Endodermal cell (in vitro differentiated cells): ENCODE results near the gene FGF14. TPM values are rescaled to one million over a fixed set of nuclear protein-coding genes. Genes with fewer than 3 reads are reported as not detected.

Experiments
- DNase-seq: peaks from one replicate; pipeline ENCODE4 v3.0.0-alpha.2; 2017
- H3K27ac ChIP-seq: 2 replicates; pipeline ENCODE4 v1.5.1; 2013; ENCODE audit warnings: mild to moderate bottlenecking, low read depth, low read length, moderate library complexity
- H3K27me3 ChIP-seq: 2 replicates; pipeline ENCODE4 v1.6.1; 2013; ENCODE audit warnings: mild to moderate bottlenecking, low read length, moderate library complexity; ENCODE audit not compliant: insufficient read depth, control insufficient read depth, poor library complexity, severe bottlenecking
- H3K36me3 ChIP-seq: 2 replicates; pipeline ENCODE4 v1.7.0; 2013; ENCODE audit warnings: mild to moderate bottlenecking, low read length, moderate library complexity; ENCODE audit not compliant: control insufficient read depth, insufficient read depth
- H3K4me1 ChIP-seq: one replicate; pipeline ENCODE4 v1.7.0; 2013; ENCODE audit warnings: low read length; ENCODE audit not compliant: control insufficient read depth, insufficient read depth
- H3K4me3 ChIP-seq: 2 replicates; pipeline ENCODE4 v1.5.1; 2013; ENCODE audit warnings: mild to moderate bottlenecking, low read length, moderate library complexity
- H3K9ac ChIP-seq: 2 replicates; pipeline ENCODE4 v1.6.1; 2013; ENCODE audit warnings: mild to moderate bottlenecking, low read length, moderate library complexity; ENCODE audit not compliant: poor library complexity, severe bottlenecking; ENCODE audit errors: extremely low read depth
- H3K9me3 ChIP-seq: 2 replicates; pipeline ENCODE4 v1.6.1; 2013; ENCODE audit warnings: mild to moderate bottlenecking, low read length, moderate library complexity; ENCODE audit not compliant: control insufficient read depth
- H3K27ac Mint-ChIP-seq: 2 replicates; pipeline ENCODE4 v1.8.0; 2020; ENCODE audit warnings: mixed read lengths
- H3K27me3 Mint-ChIP-seq: 2 replicates; pipeline ENCODE4 v1.8.0; 2021; ENCODE audit warnings: mild to moderate bottlenecking, mixed read lengths; ENCODE audit not compliant: insufficient read depth
- H3K36me3 Mint-ChIP-seq: 2 replicates; pipeline ENCODE4 v1.8.0; 2020; ENCODE audit warnings: low read depth, mixed read lengths
- H3K4me1 Mint-ChIP-seq: 2 replicates; pipeline ENCODE4 v1.8.0; 2020; ENCODE audit warnings: mixed read lengths
- H3K4me3 Mint-ChIP-seq: 2 replicates; pipeline ENCODE4 v1.8.0; 2020; ENCODE audit warnings: mild to moderate bottlenecking, moderate library complexity, mixed read lengths
- H3K9me3 Mint-ChIP-seq: 2 replicates; pipeline ENCODE4 v1.8.0; 2020; ENCODE audit warnings: mild to moderate bottlenecking, mixed read lengths
- WGBS, 2 experiments: methylation state at CpG; one replicate each; pipeline versions ENCODE4 v1.1.5 to v1.1.7; 2013; ENCODE audit warnings: missing lambda C conversion rate in 2 of 2, mixed read lengths in 1 of 2; ENCODE audit not compliant: insufficient coverage in 1 of 2, insufficient read length in 1 of 2; 5-methylcytosine and 5-hydroxymethylcytosine counted together
- total RNA-seq, 2 donors: library from RNA; stranded (reverse); fragmentation: NEBNext Ultra II Directional in 1 of 2; extraction: Animal tissue kit (Norgen Biotek cat#: 25700) in 1 of 2; gene quantifications; 2 replicates in 1 of 2; 3 replicates in 1 of 2; pipeline ENCODE4 v1.2.1, GENCODE V29; 2021
- TF ChIP-seq, protein P1 (sequence below): fragments of 200-600 bp; sonication (generic); conservative IDR thresholded peaks from 2 replicates; pipeline ENCODE4 v1.5.0; 2021; ENCODE audit warnings: antibody characterized with exemption, mild to moderate bottlenecking

FGF14 gene
- total RNA-seq, 2 donors from 2014 or later = 0.15 to 0.26 TPM

DNA sequence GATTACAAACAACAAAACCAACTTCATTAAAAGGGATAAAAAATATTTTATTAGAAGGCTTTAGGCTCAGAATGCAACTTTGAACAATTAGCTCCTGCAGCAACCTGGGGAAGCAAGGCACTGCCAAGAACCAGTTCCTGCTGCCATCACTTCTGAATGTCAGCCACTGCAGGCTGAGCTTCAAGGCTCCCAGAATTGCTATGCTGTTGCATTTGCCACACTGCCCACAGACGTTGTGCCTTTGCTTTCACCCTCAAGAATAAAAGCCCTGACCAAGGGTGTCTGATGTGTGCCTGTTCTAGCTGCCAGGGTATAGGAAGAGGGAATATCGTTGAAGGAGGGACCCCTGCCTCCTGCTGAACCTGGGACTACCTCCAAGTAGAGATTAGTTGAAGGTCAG is 711.0 kb downstream of the FGF14 start:
- WGBS, 2 experiments = 83 to 92% methylated on average over 1 to 2 of the region's 2 CpGs
- no peaks in the 10 kb centered on the region for H3K9me3 ChIP-seq
- Mint-ChIP-seq H3K27me3 (no peaks in the 10 kb centered on the region), H3K9me3 (no peaks in the 10 kb centered on the region), H3K4me1 (peaks cover 8% of the 10 kb centered on the region), H3K27ac (no peak overlapping the region), H3K36me3 (no peaks in the 10 kb centered on the region), H3K4me3 (no peak overlapping the region)
- no peak for DNase-seq
- H3K4me3 ChIP-seq = no peak overlapping the region
- no peak overlapping the region for H3K27ac ChIP-seq
- TF ChIP-seq, protein P1, sequence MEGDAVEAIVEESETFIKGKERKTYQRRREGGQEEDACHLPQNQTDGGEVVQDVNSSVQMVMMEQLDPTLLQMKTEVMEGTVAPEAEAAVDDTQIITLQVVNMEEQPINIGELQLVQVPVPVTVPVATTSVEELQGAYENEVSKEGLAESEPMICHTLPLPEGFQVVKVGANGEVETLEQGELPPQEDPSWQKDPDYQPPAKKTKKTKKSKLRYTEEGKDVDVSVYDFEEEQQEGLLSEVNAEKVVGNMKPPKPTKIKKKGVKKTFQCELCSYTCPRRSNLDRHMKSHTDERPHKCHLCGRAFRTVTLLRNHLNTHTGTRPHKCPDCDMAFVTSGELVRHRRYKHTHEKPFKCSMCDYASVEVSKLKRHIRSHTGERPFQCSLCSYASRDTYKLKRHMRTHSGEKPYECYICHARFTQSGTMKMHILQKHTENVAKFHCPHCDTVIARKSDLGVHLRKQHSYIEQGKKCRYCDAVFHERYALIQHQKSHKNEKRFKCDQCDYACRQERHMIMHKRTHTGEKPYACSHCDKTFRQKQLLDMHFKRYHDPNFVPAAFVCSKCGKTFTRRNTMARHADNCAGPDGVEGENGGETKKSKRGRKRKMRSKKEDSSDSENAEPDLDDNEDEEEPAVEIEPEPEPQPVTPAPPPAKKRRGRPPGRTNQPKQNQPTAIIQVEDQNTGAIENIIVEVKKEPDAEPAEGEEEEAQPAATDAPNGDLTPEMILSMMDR = no peak
- H3K4me1 ChIP-seq = peaks cover 8% of the 10 kb centered on the region
- H3K36me3 ChIP-seq = no peaks in the 10 kb centered on the region
- peaks cover 5% of the 10 kb centered on the region for H3K27me3 ChIP-seq
- H3K9ac ChIP-seq = no peak overlapping the region

DNA sequence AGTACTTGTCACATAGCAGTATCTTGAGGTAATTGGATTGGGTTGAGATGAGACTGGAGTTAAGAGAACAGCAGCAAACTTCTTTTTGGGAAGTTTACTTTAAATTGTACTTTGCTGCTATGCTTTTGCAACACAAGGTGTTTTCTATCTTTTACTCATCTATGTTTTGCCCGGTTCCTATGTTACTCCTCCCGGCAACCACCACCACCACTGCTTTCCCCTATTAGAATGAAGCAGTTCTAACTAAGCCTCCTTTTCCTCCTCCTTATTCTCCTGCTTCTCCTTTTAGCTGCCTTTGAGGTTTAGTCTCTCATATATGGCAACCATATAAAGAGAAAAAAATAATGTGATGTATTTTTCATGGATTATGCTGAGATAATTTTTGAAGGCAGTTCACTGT is 715.8 kb downstream of the FGF14 start:
- no peak overlapping the region for H3K27ac Mint-ChIP-seq
- Histone ChIP-seq H3K4me1 (peaks cover 8% of the 10 kb centered on the region), H3K9ac (no peak overlapping the region), H3K27ac (no peak overlapping the region), H3K9me3 (no peaks in the 10 kb centered on the region), H3K4me3 (no peak overlapping the region), H3K27me3 (no peaks in the 10 kb centered on the region), H3K36me3 (no peaks in the 10 kb centered on the region)
- DNase-seq = no peak
- H3K36me3 Mint-ChIP-seq = no peaks in the 10 kb centered on the region
- TF ChIP-seq, protein P1 = no peak
- H3K4me3 Mint-ChIP-seq = no peak overlapping the region
- H3K4me1 Mint-ChIP-seq = peaks cover 8% of the 10 kb centered on the region
- 92 to 100% methylated on average over 2 of the region's 2 CpGs for WGBS, 2 experiments
- H3K9me3 Mint-ChIP-seq = no peaks in the 10 kb centered on the region
- H3K27me3 Mint-ChIP-seq = no peaks in the 10 kb centered on the region

DNA sequence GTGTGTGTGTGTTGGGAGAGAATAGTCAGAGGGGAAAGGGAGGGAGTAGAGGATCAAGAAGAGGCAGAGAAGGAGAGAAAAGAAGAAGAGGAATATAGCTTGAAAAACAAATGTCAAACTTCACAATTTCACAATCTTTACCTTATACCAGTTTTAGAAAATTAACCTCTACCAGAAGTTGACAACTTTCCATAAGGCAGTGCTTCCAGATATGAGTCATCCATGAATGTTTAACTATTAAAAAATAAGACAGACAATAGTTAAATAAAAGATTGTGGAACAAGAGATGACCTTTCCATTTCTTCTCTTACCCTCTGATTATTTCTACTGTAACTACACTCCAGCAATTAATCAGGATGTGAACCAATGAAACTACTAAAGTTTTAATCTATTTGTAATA is 720.0 kb downstream of the FGF14 start:
- Histone ChIP-seq H3K4me1 (peaks cover 4% of the 10 kb centered on the region), H3K27ac (no peak overlapping the region), H3K27me3 (no peaks in the 10 kb centered on the region), H3K4me3 (no peak overlapping the region), H3K9ac (no peak overlapping the region), H3K9me3 (no peaks in the 10 kb centered on the region), H3K36me3 (no peaks in the 10 kb centered on the region)
- no peaks in the 10 kb centered on the region for H3K27me3 Mint-ChIP-seq
- H3K9me3 Mint-ChIP-seq = no peaks in the 10 kb centered on the region
- H3K36me3 Mint-ChIP-seq = no peaks in the 10 kb centered on the region
- H3K4me1 Mint-ChIP-seq = no peaks in the 10 kb centered on the region
- no peak overlapping the region for H3K4me3 Mint-ChIP-seq
- no peak overlapping the region for H3K27ac Mint-ChIP-seq
- DNase-seq = no peak
- TF ChIP-seq, protein P1 = no peak
